HEK293 (cell line): ENCODE measurements around the gene CORO2B.

Experiments
- CTCF ChIP-seq: fragments of 450-650 bp; formaldehyde crosslinking; IDR thresholded peaks from 2 replicates; pipeline ENCODE4 v1.5.1; 2016; ENCODE audit warnings: missing biosample characterization, missing genetic modification characterization
- HOXD13 ChIP-seq: sonication (generic); formaldehyde crosslinking; IDR thresholded peaks from 2 replicates; pipeline ENCODE4 v1.8.0; 2022; ENCODE audit warnings: missing genetic modification reagents, borderline replicate concordance
- KLF16 ChIP-seq: fragments of 450-650 bp; formaldehyde crosslinking; IDR thresholded peaks from 2 replicates; pipeline ENCODE4 v1.5.1; 2017; ENCODE audit warnings: missing biosample characterization, missing genetic modification characterization
- PRDM2 ChIP-seq: fragments of 450-650 bp; formaldehyde crosslinking; IDR thresholded peaks from 2 replicates; pipeline ENCODE4 v1.5.1; 2016; ENCODE audit warnings: missing biosample characterization, missing genetic modification characterization, borderline replicate concordance
- RBAK ChIP-seq: fragments of 450-650 bp; formaldehyde crosslinking; IDR thresholded peaks from 2 replicates; pipeline ENCODE4 v1.5.1; 2016; ENCODE audit warnings: missing biosample characterization, missing genetic modification characterization
- SCRT1 ChIP-seq: fragments of 450-650 bp; formaldehyde crosslinking; IDR thresholded peaks from 2 replicates; pipeline ENCODE4 v1.5.1; 2016; ENCODE audit warnings: missing biosample characterization, missing genetic modification characterization, borderline replicate concordance
- TRIM28 ChIP-seq: IDR thresholded peaks from 2 replicates; pipeline ENCODE4 v1.6.1; 2011; ENCODE audit warnings: low read length, control low read depth, borderline replicate concordance
- ZBTB1 ChIP-seq: fragments of 450-650 bp; formaldehyde crosslinking; IDR thresholded peaks from 2 replicates; pipeline ENCODE4 v1.5.1; 2016; ENCODE audit warnings: missing biosample characterization, missing genetic modification characterization
- ZBTB44 ChIP-seq: fragments of 450-650 bp; IDR thresholded peaks from 2 replicates; pipeline ENCODE4 v1.5.1; 2018; ENCODE audit warnings: missing biosample characterization, mild to moderate bottlenecking, missing genetic modification characterization
- ZNF114 ChIP-seq: fragments of 450-650 bp; formaldehyde crosslinking; IDR thresholded peaks from 2 replicates; pipeline ENCODE4 v1.5.0; 2017; ENCODE audit warnings: missing biosample characterization, missing genetic modification characterization
- ZNF132 ChIP-seq: fragments of 450-650 bp; formaldehyde crosslinking; IDR thresholded peaks from 2 replicates; pipeline ENCODE4 v1.5.1; 2017; ENCODE audit warnings: missing biosample characterization, missing genetic modification characterization, borderline replicate concordance
- ZNF23 ChIP-seq: fragments of 450-650 bp; formaldehyde crosslinking; IDR thresholded peaks from 2 replicates; pipeline ENCODE4 v1.5.1; 2016; ENCODE audit warnings: missing biosample characterization, missing genetic modification characterization, borderline replicate concordance
- ZNF354C ChIP-seq: fragments of 450-650 bp; formaldehyde crosslinking; IDR thresholded peaks from 2 replicates; pipeline ENCODE4 v1.5.1; 2016; ENCODE audit warnings: missing biosample characterization, missing genetic modification characterization, low read depth, borderline replicate concordance
- ZNF398 ChIP-seq: fragments of 450-650 bp; formaldehyde crosslinking; IDR thresholded peaks from 2 replicates; pipeline ENCODE4 v1.5.1; 2017; ENCODE audit warnings: missing biosample characterization, missing genetic modification characterization
- ZNF404 ChIP-seq: fragments of 450-650 bp; formaldehyde crosslinking; IDR thresholded peaks from 2 replicates; pipeline ENCODE4 v1.5.1; 2017; ENCODE audit warnings: missing biosample characterization, missing genetic modification characterization
- ZNF548 ChIP-seq: fragments of 450-650 bp; formaldehyde crosslinking; IDR thresholded peaks from 2 replicates; pipeline ENCODE4 v1.5.1; 2016; ENCODE audit warnings: missing biosample characterization, missing genetic modification characterization
- ZNF555 ChIP-seq: fragments of 450-650 bp; formaldehyde crosslinking; conservative IDR thresholded peaks from 2 replicates; pipeline ENCODE4 v1.5.1; 2017; ENCODE audit warnings: missing biosample characterization, mild to moderate bottlenecking, missing genetic modification characterization, inconsistent platforms
- ZNF585B ChIP-seq: fragments of 450-650 bp; formaldehyde crosslinking; IDR thresholded peaks from 2 replicates; pipeline ENCODE4 v1.5.1; 2016; ENCODE audit warnings: missing biosample characterization, missing genetic modification characterization
- ZNF600 ChIP-seq: fragments of 450-650 bp; formaldehyde crosslinking; IDR thresholded peaks from 2 replicates; pipeline ENCODE4 v1.5.1; 2016; ENCODE audit warnings: missing biosample characterization, missing genetic modification characterization
- ZNF660 ChIP-seq: fragments of 450-650 bp; IDR thresholded peaks from 2 replicates; pipeline ENCODE4 v1.5.1; 2018; ENCODE audit warnings: missing biosample characterization, mild to moderate bottlenecking, missing genetic modification characterization
- ZNF707 ChIP-seq: fragments of 450-650 bp; formaldehyde crosslinking; IDR thresholded peaks from 2 replicates; pipeline ENCODE4 v1.5.1; 2016; ENCODE audit warnings: missing biosample characterization, missing genetic modification characterization
- ZNF785 ChIP-seq: fragments of 450-650 bp; formaldehyde crosslinking; IDR thresholded peaks from 2 replicates; pipeline ENCODE4 v1.5.1; 2016; ENCODE audit warnings: missing biosample characterization, missing genetic modification characterization
- ZNF792 ChIP-seq: fragments of 450-650 bp; formaldehyde crosslinking; IDR thresholded peaks from 2 replicates; pipeline ENCODE4 v1.5.1; 2016; ENCODE audit warnings: missing biosample characterization, missing genetic modification characterization
- ZNF830 ChIP-seq: fragments of 450-650 bp; IDR thresholded peaks from 2 replicates; pipeline ENCODE4 v1.5.0; 2018; ENCODE audit warnings: missing biosample characterization, missing genetic modification characterization, low read depth, mild to moderate bottlenecking, moderate library complexity

CORO2B gene

GRCh38 chr15:68700455-68701123 is 121.8 kb downstream of the CORO2B start (continued):
- TF ChIP-seq TRIM28 (peak; percentile 90), ZNF398 (tag by site-specific recombination) (peak; percentile 88), ZNF404 (tag by site-specific recombination) (no peak), ZNF707 (tag by site-specific recombination) (no peak), ZBTB44 (tag by site-specific recombination) (peak; percentile 69; the same call in 1 of the 2 replicates), HOXD13 (CRISPR knock-in tag) (no peak), ZNF585B (tag by site-specific recombination) (no peak), ZNF555 (tag by site-specific recombination) (no peak), ZNF785 (tag by site-specific recombination) (no peak), ZBTB1 (no peak; the same call in 1 of the 2 replicates), RBAK (no peak), ZNF792 (tag by site-specific recombination) (no peak), ZNF132 (tag by site-specific recombination) (no peak), ZNF548 (tag by site-specific recombination) (no peak), ZNF660 (tag by site-specific recombination) (no peak; the same call in 1 of the 2 replicates), ZNF830 (tag by site-specific recombination) (no peak), KLF16 (peak; percentile 62), ZNF354C (tag by site-specific recombination) (no peak), ZNF600 (peak; percentile 87), ZNF114 (tag by site-specific recombination) (no peak), PRDM2 (tag by site-specific recombination) (no peak), CTCF (tag by site-specific recombination) (peak; percentile 57), ZNF23 (tag by site-specific recombination) (no peak), SCRT1 (tag by site-specific recombination) (no peak)
